MM.1S (cell line): ENCODE results near the gene FBXO17.

Source experiments
- DNase-seq: peaks from one replicate; pipeline ENCODE4 v3.0.0-alpha.2; 2015
- H2AFZ ChIP-seq: fragments of 300-600 bp; sonication (generic); 2 replicates; pipeline ENCODE4 v1.6.0; 2016; ENCODE audit warnings: antibody characterized with exemption, low read length
- H3F3A ChIP-seq: fragments of 300-600 bp; sonication (generic); 2 replicates; pipeline ENCODE4 v1.6.1; 2016; ENCODE audit warnings: mild to moderate bottlenecking, antibody characterized with exemption, low read length, moderate library complexity, mixed read lengths; ENCODE audit not compliant: insufficient read depth
- H3K27ac ChIP-seq: fragments of 300-600 bp; sonication (generic); 2 replicates; pipeline ENCODE4 v1.5.1; 2016; ENCODE audit warnings: mild to moderate bottlenecking, low read length
- H3K27me3 ChIP-seq: fragments of 300-600 bp; sonication (generic); replicated peaks from 2 replicates; pipeline ENCODE4 v1.6.0; 2016; ENCODE audit warnings: low read length; ENCODE audit not compliant: insufficient read depth
- H3K36me3 ChIP-seq: fragments of 300-600 bp; sonication (generic); replicated peaks from 2 replicates; pipeline ENCODE4 v1.6.1; 2016; ENCODE audit warnings: mild to moderate bottlenecking, low read length, mixed read lengths; ENCODE audit not compliant: insufficient read depth
- H3K4me1 ChIP-seq: fragments of 300-600 bp; sonication (generic); 2 replicates; pipeline ENCODE4 v1.6.1; 2016; ENCODE audit warnings: low read length, mixed read lengths
- H3K4me2 ChIP-seq: fragments of 300-600 bp; sonication (generic); 2 replicates; pipeline ENCODE4 v1.6.0; 2016; ENCODE audit warnings: low read depth, low read length
- H3K4me3 ChIP-seq: fragments of 300-600 bp; sonication (generic); 2 replicates; pipeline ENCODE4 v1.5.1; 2016; ENCODE audit warnings: low read length, mixed read lengths
- H3K79me2 ChIP-seq: fragments of 300-600 bp; sonication (generic); 2 replicates; pipeline ENCODE4 v1.6.1; 2016; ENCODE audit warnings: mixed run types, low read length, mixed read lengths
- H3K9ac ChIP-seq: fragments of 300-600 bp; sonication (generic); 2 replicates; pipeline ENCODE4 v1.6.1; 2016; ENCODE audit warnings: low read length, mixed read lengths
- H3K9me2 ChIP-seq: fragments of 300-600 bp; sonication (generic); replicated peaks from 2 replicates; pipeline ENCODE4 v1.6.1; 2016; ENCODE audit warnings: mild to moderate bottlenecking, low read length, mixed read lengths; ENCODE audit not compliant: insufficient read depth
- H3K9me3 ChIP-seq: fragments of 300-600 bp; sonication (generic); replicated peaks from 2 replicates; pipeline ENCODE4 v1.6.1; 2016; ENCODE audit warnings: mild to moderate bottlenecking, low read length, mixed read lengths; ENCODE audit not compliant: insufficient read depth
- H4K20me1 ChIP-seq: fragments of 300-600 bp; sonication (generic); 2 replicates; pipeline ENCODE4 v1.6.1; 2016; ENCODE audit warnings: mild to moderate bottlenecking, low read length, moderate library complexity, mixed read lengths; ENCODE audit not compliant: insufficient read depth
- EZH2 ChIP-seq: fragments of 300-600 bp; sonication (generic); optimal IDR thresholded peaks from 2 replicates; pipeline ENCODE3; 2017; ENCODE audit warnings: low read depth, mild to moderate bottlenecking, antibody characterized with exemption, low read length, mixed read lengths
- EZH2phosphoT487 ChIP-seq: fragments of 300-600 bp; sonication (generic); IDR thresholded peaks from 2 replicates; pipeline ENCODE4 v1.6.1; 2018; ENCODE audit warnings: antibody characterized with exemption, low read length
- TF ChIP-seq, protein P1 (sequence below): fragments of 300-600 bp; sonication (generic); IDR thresholded peaks from 2 replicates; pipeline ENCODE4 v1.5.1; 2016; ENCODE audit warnings: antibody characterized with exemption, low read length, mixed read lengths

FBXO17 gene

DNA sequence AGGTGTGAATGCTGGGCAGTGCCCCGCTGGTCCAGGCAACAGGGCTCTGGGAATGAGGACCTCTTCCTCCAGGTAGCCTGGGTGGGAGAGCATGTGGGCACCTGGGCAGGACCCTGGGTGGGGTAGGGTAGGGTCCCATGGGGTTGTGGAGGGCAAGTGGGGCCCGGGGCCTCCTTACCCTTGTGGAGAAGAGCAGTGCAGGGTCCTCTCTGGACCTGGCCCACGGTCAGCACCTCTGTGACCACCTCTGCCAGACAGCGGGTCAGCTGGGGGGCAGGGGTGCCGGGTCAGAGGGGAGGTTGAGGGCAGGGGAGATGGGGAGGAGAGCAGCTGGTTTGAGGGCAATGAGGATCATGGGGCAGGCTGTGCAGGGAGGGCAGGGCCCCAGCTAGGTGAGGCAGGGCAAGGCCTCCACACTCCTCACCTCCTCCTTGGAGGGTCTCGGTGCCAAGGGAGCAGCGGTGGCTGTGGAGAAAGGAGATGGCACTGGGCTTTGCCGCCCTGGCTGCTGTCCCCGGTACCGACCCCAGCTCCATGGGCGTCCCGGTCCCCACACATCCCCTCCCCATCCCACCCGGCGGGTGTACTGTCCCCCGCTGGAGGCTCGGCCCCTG, 64.0 kb downstream of the FBXO17 start:
- no peak overlapping the region for H3K27ac ChIP-seq
- no peak overlapping the region for H3K4me3 ChIP-seq

DNA sequence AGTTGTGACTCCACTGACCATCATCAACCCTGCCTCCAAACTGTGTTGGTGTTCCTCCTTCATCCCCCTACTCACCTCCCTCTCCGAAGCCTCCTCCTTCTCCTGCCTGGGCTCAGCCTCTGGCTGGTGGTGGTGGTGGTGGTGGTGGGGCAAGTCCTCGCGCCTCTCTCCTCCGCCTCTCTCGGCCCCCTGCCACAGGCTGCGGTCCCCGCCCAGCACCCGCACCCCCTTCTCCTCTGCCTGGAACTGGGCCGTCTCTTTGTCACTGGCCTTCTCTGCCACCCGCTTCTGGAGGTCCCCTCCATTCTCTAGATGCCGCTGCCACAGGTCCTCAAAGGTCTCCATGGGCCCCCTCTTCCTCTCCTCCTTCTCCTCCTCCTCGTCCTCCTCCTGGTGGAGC, 65.1 kb downstream of the FBXO17 start:
- Histone ChIP-seq H3K9me3 (no peaks in the 10 kb centered on the region), H3K4me2 (no peak overlapping the region), H3K36me3 (no peaks in the 10 kb centered on the region), H3K9ac (no peak overlapping the region), H4K20me1 (no peaks in the 10 kb centered on the region), H3K27me3 (no peaks in the 10 kb centered on the region), H3K4me3 (no peak overlapping the region), H3F3A (no peaks in the 10 kb centered on the region), H2AFZ (no peak overlapping the region), H3K9me2 (no peaks in the 10 kb centered on the region), H3K79me2 (no peaks in the 10 kb centered on the region), H3K4me1 (no peaks in the 10 kb centered on the region), H3K27ac (no peak overlapping the region)
- DNase-seq: no peak
- TF ChIP-seq, protein P1, sequence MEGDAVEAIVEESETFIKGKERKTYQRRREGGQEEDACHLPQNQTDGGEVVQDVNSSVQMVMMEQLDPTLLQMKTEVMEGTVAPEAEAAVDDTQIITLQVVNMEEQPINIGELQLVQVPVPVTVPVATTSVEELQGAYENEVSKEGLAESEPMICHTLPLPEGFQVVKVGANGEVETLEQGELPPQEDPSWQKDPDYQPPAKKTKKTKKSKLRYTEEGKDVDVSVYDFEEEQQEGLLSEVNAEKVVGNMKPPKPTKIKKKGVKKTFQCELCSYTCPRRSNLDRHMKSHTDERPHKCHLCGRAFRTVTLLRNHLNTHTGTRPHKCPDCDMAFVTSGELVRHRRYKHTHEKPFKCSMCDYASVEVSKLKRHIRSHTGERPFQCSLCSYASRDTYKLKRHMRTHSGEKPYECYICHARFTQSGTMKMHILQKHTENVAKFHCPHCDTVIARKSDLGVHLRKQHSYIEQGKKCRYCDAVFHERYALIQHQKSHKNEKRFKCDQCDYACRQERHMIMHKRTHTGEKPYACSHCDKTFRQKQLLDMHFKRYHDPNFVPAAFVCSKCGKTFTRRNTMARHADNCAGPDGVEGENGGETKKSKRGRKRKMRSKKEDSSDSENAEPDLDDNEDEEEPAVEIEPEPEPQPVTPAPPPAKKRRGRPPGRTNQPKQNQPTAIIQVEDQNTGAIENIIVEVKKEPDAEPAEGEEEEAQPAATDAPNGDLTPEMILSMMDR: no peak
- TF ChIP-seq EZH2phosphoT487 (no peak), EZH2 (no peak)

More for the DNA sequence above, 64.0 kb downstream of the FBXO17 start:
- H2AFZ ChIP-seq: no peak overlapping the region
- no peaks in the 10 kb centered on the region for H3K4me1 ChIP-seq
- no peak for DNase-seq
- H3K36me3 ChIP-seq: no peaks in the 10 kb centered on the region
- no peak overlapping the region for H3K9ac ChIP-seq
- no peaks in the 10 kb centered on the region for H4K20me1 ChIP-seq
- no peak overlapping the region for H3K4me2 ChIP-seq
- no peaks in the 10 kb centered on the region for H3K9me2 ChIP-seq
- TF ChIP-seq, protein P1: no peak
- TF ChIP-seq EZH2phosphoT487 (no peak), EZH2 (no peak)
- no peaks in the 10 kb centered on the region for H3K79me2 ChIP-seq
- no peaks in the 10 kb centered on the region for H3K9me3 ChIP-seq
- H3K27me3 ChIP-seq: no peaks in the 10 kb centered on the region
- H3F3A ChIP-seq: no peaks in the 10 kb centered on the region

GRCh38 chr19:38908911-38909310, 66.6 kb downstream of the FBXO17 start:
- H3K79me2 ChIP-seq: peaks cover 6% of the 10 kb centered on the region
- H3K27me3 ChIP-seq: no peaks in the 10 kb centered on the region
- H3K27ac ChIP-seq: no peak overlapping the region
- no peaks in the 10 kb centered on the region for H3K9me3 ChIP-seq
- no peaks in the 10 kb centered on the region for H3K9me2 ChIP-seq
- H3K4me1 ChIP-seq: no peaks in the 10 kb centered on the region
- no peaks in the 10 kb centered on the region for H4K20me1 ChIP-seq
- DNase-seq: no peak
- no peaks in the 10 kb centered on the region for H3K36me3 ChIP-seq
- no peaks in the 10 kb centered on the region for H3F3A ChIP-seq
- TF ChIP-seq, protein P1: no peak
- TF ChIP-seq EZH2phosphoT487: no peak
- TF ChIP-seq EZH2: no peak
- H3K9ac ChIP-seq: no peak overlapping the region
- H2AFZ ChIP-seq: no peak overlapping the region
- no peak overlapping the region for H3K4me2 ChIP-seq
- no peak overlapping the region for H3K4me3 ChIP-seq
